ENCODE data around the gene UQCR11. TPM values are rescaled to one million over a fixed set of nuclear protein-coding genes. Genes with fewer than 3 reads are reported as not detected.

Gene UQCR11
- total and polyA plus RNA-seq, 9 donors, result 95.4 to 211 (median 126) TPM

DNA sequence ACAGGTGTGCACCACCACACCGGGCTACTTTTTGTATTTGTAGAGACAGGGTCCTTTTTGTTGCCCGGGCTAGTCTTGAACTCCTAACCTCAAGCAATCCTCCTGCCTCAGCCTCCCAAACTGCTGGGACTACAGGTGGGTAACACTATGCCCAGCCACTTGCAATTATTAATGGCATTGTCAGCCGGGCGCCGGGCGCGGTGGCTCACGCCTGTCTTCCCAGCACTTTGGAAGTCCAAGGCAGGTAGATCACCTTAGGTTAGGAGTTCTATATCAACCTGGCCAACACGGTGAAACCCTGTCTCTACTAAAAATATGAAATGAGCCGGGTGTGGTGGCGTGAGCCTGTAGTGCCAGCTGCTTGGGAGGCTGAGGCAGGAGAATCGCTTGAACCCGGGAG, 34.4 kb downstream of the UQCR11 start:
- WGBS (ENCODE audit: insufficient coverage), result 100% methylated on average over 4 of the region's 13 CpGs
- Histone ChIP-seq H3K27me3 (ENCODE audit: control insufficient read depth, insufficient read depth, low read length) (peaks cover 8% of the 10 kb centered on the region), H3K4me1 (ENCODE audit: control insufficient read depth, insufficient read depth, low read length) (peaks cover 8% of the 10 kb centered on the region), H3K36me3 (ENCODE audit: control insufficient read depth, insufficient read depth, low read length) (no peaks in the 10 kb centered on the region), H3K4me3 (ENCODE audit: low read length) (no peak overlapping the region), H3K9me3 (replicated peaks; ENCODE audit: control insufficient read depth, low read depth, low read length) (no peaks in the 10 kb centered on the region), H3K27ac (ENCODE audit: low read length) (no peak overlapping the region)
- DNase-seq, result no peak

DNA sequence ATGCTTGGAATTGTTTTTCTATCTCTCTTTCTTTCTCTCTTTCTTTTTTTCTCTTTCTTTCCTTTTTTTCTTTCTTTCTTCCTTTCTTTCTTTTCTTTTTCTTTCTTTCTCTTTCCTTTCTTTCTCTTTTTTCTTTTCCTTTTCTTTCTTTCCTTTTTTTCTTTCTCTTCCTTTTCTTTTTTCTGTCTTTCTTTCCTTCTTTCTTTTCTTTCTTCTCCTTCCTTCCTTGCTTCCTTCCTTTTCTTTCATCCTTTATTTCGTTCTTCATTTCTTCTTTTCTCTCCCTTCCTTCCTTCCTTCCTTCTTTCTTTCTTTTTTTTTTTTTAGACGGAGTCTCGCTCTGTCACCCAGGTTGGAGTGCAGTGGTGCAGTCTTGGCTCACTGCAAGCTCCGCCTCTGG, 35.3 kb downstream of the UQCR11 start:
- no peak overlapping the region for H3K27ac ChIP-seq (ENCODE audit: low read length)
- peaks cover 8% of the 10 kb centered on the region for H3K27me3 ChIP-seq (ENCODE audit: control insufficient read depth, insufficient read depth, low read length)
- peaks cover 13% of the 10 kb centered on the region for H3K4me1 ChIP-seq (ENCODE audit: control insufficient read depth, insufficient read depth, low read length)
- no peak for DNase-seq
- peaks cover under 1% of the 10 kb centered on the region for H3K36me3 ChIP-seq (ENCODE audit: control insufficient read depth, insufficient read depth, low read length)
- 80% methylated on average over 1 of the region's 4 CpGs for WGBS (ENCODE audit: insufficient coverage)
- H3K9me3 ChIP-seq (replicated peaks; ENCODE audit: control insufficient read depth, low read depth, low read length), result no peaks in the 10 kb centered on the region
- no peak overlapping the region for H3K4me3 ChIP-seq (ENCODE audit: low read length)

DNA sequence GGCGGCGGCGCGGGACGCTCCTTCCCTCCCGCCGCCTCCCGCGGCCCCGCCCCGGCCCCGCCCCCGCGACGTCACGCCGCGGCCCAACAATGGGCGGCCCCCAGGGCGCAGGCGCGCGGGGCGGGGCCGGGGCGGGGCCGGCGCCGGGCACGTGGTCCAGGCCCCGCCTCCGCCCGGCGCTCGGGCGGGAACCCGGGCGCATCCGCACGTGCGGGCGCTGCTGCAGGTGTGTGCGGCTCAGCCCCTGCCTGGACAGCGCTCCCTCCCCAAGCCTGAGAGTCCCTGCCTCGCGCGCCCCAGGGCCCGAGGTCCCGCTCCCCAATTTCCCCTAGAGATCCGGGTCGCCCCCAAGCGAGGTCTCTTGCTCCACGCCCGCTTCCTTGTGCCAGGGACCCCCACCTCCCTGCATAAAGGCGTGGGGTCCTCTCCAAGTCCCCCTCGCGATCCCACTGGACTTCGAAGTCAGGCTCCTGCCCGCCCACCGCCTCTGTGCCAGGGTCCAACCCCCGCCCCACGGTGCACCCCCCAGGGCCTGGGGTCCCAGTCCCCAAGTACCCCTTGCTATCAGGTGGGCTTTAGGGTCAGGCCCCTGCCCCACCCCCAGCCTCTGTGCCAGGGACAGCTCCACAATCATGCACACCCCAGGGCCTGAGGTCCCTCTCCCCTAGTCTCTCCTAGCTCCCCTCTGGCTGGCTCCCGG, 36.8 kb downstream of the UQCR11 start, which contains the start of gene MEX3D:
Gene MEX3D, minus strand, starts transcription at position 6 of the 700 bp plus-strand sequence. CDS start 267 bp downstream, outside the sequence.
- peaks cover 8% of the 10 kb centered on the region for H3K36me3 ChIP-seq (ENCODE audit: control insufficient read depth, insufficient read depth, low read length)
- 6% methylated on average over 58 of the region's 63 CpGs for WGBS (ENCODE audit: insufficient coverage)
- H3K4me3 ChIP-seq (ENCODE audit: low read length), result peak within 1 kb of the TSS; percentile 92
- peak; percentile 90 for DNase-seq
- H3K27me3 ChIP-seq (ENCODE audit: control insufficient read depth, insufficient read depth, low read length), result peaks cover 8% of the 10 kb centered on the region
- H3K9me3 ChIP-seq (replicated peaks; ENCODE audit: control insufficient read depth, low read depth, low read length), result no peaks in the 10 kb centered on the region
- peak within 1 kb of the TSS; percentile 99 for H3K27ac ChIP-seq (ENCODE audit: low read length)
- H3K4me1 ChIP-seq (ENCODE audit: control insufficient read depth, insufficient read depth, low read length), result peaks cover 13% of the 10 kb centered on the region

GRCh38 chr19:1567848-1568227, 37.4 kb downstream of the UQCR11 start:
- peaks cover 13% of the 10 kb centered on the region for H3K4me1 ChIP-seq (ENCODE audit: control insufficient read depth, insufficient read depth, low read length)
- no peaks in the 10 kb centered on the region for H3K9me3 ChIP-seq (replicated peaks; ENCODE audit: control insufficient read depth, low read depth, low read length)
- no peak for DNase-seq
- H3K27ac ChIP-seq (ENCODE audit: low read length), result no peak overlapping the region
- under 1% methylated on average over 61 of the region's 73 CpGs for WGBS (ENCODE audit: insufficient coverage)
- no peak overlapping the region for H3K4me3 ChIP-seq (ENCODE audit: low read length)
- H3K27me3 ChIP-seq (ENCODE audit: control insufficient read depth, insufficient read depth, low read length), result peaks cover 8% of the 10 kb centered on the region
- H3K36me3 ChIP-seq (ENCODE audit: control insufficient read depth, insufficient read depth, low read length), result peaks cover 8% of the 10 kb centered on the region

DNA sequence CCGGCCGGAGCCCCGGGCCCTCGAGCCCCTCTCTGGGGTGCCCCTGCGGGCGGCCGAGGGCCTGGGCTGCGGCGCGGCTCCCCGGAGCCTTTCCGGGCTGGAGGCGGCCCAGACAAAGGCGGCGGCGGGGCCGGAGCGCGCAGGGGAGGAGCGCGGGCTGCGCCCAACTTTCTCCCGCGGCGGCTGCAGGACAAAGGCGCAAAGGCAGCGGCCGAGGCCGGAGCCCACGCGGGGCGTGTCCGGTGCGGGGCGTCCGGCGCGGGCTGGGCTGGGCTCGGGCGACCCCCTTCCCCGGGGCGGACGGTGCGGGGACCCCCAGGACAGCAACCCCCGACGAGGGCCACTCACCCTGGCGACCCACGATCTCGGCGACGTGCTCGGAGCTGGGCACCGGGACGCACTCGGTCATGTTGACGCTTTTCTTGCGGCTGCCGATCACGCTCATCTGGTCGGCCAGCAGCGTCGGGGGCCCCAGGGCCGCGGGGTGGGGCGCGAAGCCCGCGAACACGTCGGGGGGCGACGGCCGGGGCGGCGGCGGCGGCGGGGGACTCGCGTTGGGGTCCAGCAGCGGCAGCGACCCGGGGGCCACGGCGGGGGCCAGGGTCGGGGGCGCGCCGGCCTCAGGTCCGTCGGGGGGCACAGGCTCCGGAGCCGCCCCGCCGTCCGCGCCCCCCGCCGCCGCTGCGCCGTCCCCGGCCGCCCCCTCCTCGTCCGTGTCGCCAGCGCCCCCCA, 38.0 kb downstream of the UQCR11 start:
- Histone ChIP-seq H3K4me1 (ENCODE audit: control insufficient read depth, insufficient read depth, low read length) (peaks cover 13% of the 10 kb centered on the region), H3K36me3 (ENCODE audit: control insufficient read depth, insufficient read depth, low read length) (peaks cover 8% of the 10 kb centered on the region), H3K27ac (ENCODE audit: low read length) (peak overlapping the region; percentile 99), H3K9me3 (replicated peaks; ENCODE audit: control insufficient read depth, low read depth, low read length) (no peaks in the 10 kb centered on the region), H3K27me3 (ENCODE audit: control insufficient read depth, insufficient read depth, low read length) (peaks cover 8% of the 10 kb centered on the region), H3K4me3 (ENCODE audit: low read length) (peak overlapping the region; percentile 92)
- peak; percentile 39 for DNase-seq
- WGBS (ENCODE audit: insufficient coverage), result under 1% methylated on average over 107 of the region's 108 CpGs

DNA sequence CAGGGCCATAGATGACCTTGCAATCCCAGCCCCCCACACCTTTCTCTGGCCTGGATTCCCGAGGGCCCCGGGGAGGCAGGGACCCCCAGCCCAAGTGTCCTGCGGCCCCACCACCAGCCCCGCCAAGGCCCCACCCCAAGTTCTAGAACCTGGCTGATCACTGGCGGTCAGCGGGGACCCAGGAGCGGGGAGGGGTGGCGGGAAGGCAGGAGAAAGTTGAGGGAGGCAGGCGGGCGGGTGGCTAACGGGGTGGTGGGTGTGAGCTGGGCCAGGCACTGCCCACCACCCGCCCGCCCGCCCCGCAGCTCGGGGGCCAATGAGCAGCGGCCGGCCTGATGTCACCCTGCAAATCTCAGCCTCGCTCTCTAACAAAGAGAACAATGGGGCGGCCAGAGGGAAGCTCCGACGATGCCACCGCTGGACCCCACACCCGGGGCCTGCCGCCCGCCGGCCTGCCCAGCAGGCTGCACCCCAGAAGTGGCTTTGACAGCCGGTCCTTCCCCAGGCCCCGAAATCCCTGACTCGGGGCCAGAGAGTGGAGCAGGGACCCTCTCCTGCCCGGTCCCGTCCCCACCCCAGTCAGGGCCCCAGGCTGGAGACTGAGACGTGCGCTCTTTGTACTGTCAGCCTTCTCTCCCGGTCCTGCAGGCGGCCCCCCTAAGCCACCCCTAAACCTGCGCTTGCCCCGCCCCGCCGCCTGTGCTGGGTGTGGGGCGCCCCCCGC, 38.7 kb downstream of the UQCR11 start:
- Histone ChIP-seq H3K9me3 (replicated peaks; ENCODE audit: control insufficient read depth, low read depth, low read length) (no peaks in the 10 kb centered on the region), H3K36me3 (ENCODE audit: control insufficient read depth, insufficient read depth, low read length) (peaks cover 8% of the 10 kb centered on the region), H3K27ac (ENCODE audit: low read length) (peak overlapping the region; percentile 99), H3K4me3 (ENCODE audit: low read length) (peak overlapping the region; percentile 92), H3K4me1 (ENCODE audit: control insufficient read depth, insufficient read depth, low read length) (peaks cover 13% of the 10 kb centered on the region), H3K27me3 (ENCODE audit: control insufficient read depth, insufficient read depth, low read length) (peaks cover 6% of the 10 kb centered on the region)
- peak; percentile 94 for DNase-seq
- 4% methylated on average over 30 of the region's 42 CpGs for WGBS (ENCODE audit: insufficient coverage)

DNA sequence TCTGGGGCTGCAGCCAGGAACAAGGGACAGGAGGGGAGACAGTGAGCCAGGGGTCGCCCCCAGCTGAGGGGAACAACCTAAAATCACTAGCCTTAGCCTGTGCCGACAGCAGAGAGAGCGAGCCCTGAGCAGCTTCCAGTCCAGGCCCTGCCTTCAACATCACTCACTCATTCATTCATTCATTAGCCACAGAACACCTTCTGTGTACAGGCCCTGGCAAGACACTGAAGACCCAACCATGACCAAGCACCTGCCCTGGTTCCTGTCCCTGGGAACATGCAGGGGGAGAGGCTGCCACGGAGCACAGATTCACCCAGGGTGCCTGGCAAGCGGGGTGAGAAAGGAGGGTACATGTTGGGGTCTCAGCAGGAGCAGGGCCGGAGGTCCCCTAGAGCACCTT, 42.0 kb downstream of the UQCR11 start:
- WGBS (ENCODE audit: insufficient coverage), result 84% methylated on average over 5 of the region's 6 CpGs
- H3K9me3 ChIP-seq (replicated peaks; ENCODE audit: control insufficient read depth, low read depth, low read length), result no peaks in the 10 kb centered on the region
- H3K27me3 ChIP-seq (ENCODE audit: control insufficient read depth, insufficient read depth, low read length), result no peaks in the 10 kb centered on the region
- no peak overlapping the region for H3K4me3 ChIP-seq (ENCODE audit: low read length)
- H3K4me1 ChIP-seq (ENCODE audit: control insufficient read depth, insufficient read depth, low read length), result peaks cover 18% of the 10 kb centered on the region
- no peak overlapping the region for H3K27ac ChIP-seq (ENCODE audit: low read length)
- H3K36me3 ChIP-seq (ENCODE audit: control insufficient read depth, insufficient read depth, low read length), result peaks cover 15% of the 10 kb centered on the region
- no peak for DNase-seq

DNA sequence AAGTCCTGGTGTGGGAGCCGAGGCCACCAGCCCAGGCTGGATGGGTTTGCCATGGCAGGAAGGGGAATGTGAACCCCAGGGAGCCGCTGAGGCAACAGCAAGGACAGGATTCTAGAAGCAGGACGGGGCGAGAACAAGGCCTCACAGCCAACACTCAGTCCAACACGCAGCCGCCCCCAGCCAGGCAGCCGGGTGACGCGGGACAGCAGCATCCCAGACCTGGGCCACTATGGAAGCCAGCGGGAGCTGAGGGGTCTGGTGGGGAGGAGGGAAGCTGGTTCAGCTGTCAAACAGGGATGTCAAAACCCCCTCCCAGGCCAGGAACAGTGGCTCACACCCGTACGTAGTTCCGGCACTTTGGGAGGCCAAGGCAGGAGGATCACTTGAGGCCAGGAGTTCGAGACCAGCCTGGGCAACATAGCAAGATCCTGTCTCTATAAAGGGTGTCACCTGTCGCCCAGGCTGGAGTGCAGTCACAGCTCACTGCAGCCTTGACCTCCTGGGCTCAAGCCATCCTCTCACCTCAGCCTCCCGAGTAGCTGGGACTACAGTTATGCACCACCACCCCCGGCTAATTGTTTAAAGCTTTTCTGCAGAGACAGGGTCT, 43.9 kb downstream of the UQCR11 start:
- H3K9me3 ChIP-seq (replicated peaks; ENCODE audit: control insufficient read depth, low read depth, low read length), result no peaks in the 10 kb centered on the region

GRCh38 chr19:1560286-1560882, 44.9 kb downstream of the UQCR11 start:
- Histone ChIP-seq H3K4me3 (ENCODE audit: low read length) (no peak overlapping the region), H3K4me1 (ENCODE audit: control insufficient read depth, insufficient read depth, low read length) (peaks cover 10% of the 10 kb centered on the region), H3K36me3 (ENCODE audit: control insufficient read depth, insufficient read depth, low read length) (peaks cover 23% of the 10 kb centered on the region), H3K27ac (ENCODE audit: low read length) (no peak overlapping the region), H3K9me3 (replicated peaks; ENCODE audit: control insufficient read depth, low read depth, low read length) (no peaks in the 10 kb centered on the region), H3K27me3 (ENCODE audit: control insufficient read depth, insufficient read depth, low read length) (no peaks in the 10 kb centered on the region)
- no peak for DNase-seq
- WGBS (ENCODE audit: insufficient coverage), result 57% methylated on average over 24 of the region's 25 CpGs

More for the DNA sequence above, 43.9 kb downstream of the UQCR11 start:
- DNase-seq, result no peak
- no peaks in the 10 kb centered on the region for H3K27me3 ChIP-seq (ENCODE audit: control insufficient read depth, insufficient read depth, low read length)
- H3K27ac ChIP-seq (ENCODE audit: low read length), result no peak overlapping the region
- H3K36me3 ChIP-seq (ENCODE audit: control insufficient read depth, insufficient read depth, low read length), result peaks cover 23% of the 10 kb centered on the region
- peaks cover 18% of the 10 kb centered on the region for H3K4me1 ChIP-seq (ENCODE audit: control insufficient read depth, insufficient read depth, low read length)
- H3K4me3 ChIP-seq (ENCODE audit: low read length), result no peak overlapping the region
- WGBS (ENCODE audit: insufficient coverage), result 68% methylated on average over 9 of the region's 17 CpGs
